GM19395 (cell line): ENCODE results near the gene CDK19.
A peak's percentile ranks its signal among the peaks of the same experiment; 100 is the strongest.
"Not testable (repeated sequence)": the region's sequence is repeated elsewhere in the genome, so short reads cannot be mapped to it uniquely, and the experiment has no call there.

Experiments used
- ATAC-seq: cut with Tn5 transposase; IDR thresholded peaks from one replicate; pipeline ENCODE4 v1.9.1; 2021; ENCODE audit warnings: mild to moderate bottlenecking, moderate library complexity; ENCODE audit not compliant: unreplicated experiment

Gene CDK19

DNA sequence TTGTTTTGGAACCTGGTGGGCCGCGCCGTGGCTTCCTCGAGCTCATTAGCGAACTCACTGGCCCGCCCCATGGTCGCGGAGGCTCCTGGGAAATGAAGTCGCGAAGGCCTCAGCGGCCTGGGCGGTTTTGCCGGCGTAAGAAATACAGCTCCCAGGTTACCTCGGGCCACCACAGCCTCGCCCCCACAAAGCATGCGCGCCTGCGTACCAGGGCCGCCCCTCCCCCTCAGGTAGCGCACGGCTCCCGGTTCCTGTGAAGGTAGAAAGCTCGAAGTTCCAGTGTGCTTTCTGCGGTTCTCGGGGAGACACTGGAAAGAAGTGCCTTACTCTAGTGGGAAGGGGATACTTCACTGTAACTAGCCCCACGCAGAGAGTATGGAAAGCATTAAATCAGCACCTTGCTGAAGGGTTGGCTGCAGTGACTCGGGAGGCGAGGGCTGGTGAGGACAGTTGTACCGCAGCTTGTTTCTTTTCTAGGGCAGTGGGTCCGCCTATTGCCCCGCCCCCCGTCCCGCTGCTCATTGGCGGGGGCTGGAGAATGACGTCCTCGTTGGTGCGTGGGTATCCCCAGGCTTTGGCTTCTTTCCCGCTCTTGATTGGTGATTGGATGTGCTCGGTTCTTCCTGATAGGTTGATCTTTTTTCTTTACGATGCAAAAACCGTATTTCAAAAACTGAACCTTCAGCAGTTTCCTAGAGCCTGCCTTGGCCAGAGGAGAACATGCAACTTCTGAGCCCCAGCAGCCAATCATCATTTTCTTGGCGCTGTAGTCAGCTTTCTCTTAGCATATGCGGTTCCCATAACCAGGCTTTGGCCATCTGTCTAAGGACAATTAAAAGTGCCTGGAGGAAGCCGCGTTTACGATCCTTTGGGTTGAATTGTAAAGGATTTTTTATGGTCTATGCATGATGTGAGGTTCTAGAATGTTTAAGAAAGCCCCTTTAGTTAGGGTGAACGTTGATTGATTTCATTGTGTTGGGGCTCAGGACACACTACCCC lies at the start of gene CDK19:
CDK19 (minus strand) TSS at position 59 of the 999 bp plus-strand sequence. CDS start 333 bp downstream, outside the sequence.
- peak; percentile 78 for ATAC-seq

DNA sequence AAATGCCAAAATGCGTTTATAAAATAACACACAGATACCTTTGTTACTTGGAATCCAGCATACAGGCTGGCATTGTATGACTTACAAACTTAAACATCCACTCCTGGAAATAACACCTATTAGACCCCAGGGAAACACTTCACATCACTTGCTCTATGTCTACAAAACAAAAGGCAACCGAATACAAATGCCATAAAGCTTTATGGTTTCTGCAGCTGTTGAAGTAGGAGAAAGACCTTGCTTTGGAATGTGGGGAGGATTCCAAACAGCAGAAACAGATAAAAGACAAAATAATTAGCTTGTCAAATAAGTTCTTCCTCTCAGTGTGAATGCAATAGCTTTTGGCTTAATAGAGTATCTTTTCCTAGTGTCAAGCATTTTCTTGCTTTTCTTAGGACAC lies 49.6 kb upstream of the CDK19 start:
- no peak for ATAC-seq

DNA sequence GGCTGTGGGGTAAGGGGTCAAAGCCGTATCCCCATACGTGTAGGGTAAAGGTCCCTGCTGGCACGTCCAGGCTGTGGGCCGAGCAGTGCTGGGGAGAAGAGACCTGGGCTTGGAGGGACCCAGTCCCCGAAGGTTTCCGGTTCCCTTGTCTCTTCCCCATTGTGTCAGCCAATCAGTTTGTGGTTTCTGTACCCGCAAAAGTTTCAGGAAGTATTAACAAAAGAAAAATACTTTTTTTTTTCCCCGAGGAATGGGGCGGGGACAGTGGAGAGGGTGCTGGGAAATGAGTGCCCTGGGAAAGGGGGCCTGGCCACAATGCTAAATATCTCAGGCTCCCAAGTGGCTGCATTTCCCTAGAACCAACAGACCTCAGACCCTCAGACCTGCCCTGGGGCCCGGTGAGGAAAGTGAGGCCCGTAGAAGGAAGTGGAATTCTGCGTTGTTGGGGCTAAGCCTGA lies 44.1 kb upstream of the CDK19 start:
- ATAC-seq = peak; percentile 70

DNA sequence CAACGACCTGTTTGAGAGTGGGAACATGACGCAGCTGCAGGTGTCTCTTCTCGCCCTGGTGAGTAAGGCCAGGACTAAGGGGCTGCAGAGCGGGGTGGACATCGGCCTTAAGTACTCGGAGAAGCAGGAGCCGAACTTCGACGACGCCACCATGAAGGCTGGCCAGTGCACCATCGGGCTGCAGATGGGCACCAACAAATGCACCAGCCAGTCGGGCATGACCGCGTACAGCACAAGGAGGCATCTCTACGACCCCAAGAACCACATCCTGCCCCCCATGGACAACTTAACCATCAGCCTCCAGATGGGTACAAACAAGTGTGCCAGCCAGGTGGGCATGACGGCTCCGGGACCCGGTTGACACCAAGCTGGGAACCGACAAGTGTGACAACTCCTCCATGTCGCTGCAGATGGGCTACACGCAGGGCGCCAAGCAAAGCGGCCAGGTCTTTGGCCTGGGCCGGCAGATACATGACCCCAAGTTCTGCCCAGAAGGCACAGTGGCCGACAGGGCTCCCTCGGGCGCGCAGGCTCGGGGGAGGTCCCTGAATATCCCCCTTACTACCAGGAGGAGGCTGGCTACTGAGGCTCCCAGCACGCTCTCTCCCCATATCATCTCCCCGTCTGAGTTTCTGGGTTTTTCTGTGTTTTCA lies 43.4 kb upstream of the CDK19 start:
- ATAC-seq = no peak

DNA sequence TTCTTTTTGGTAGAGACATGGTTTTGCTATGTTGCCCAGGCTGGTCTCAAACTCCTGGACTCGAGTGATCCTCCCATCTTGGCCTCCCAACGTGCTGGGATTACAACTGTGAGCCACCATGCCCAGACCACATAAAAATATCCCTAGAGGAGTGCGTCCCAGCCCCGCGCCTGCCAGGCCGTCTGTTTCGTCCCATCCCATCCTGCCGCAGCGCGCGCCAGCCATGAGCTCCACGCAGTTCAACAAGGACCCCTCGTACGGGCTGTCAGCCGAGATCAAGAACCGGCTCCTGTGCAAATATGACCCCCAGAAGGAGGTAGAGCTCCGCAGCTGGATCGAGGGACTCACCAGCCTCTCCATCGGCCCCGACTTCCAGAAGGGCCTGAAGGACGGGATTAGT lies 42.7 kb upstream of the CDK19 start:
- ATAC-seq = no peak

DNA sequence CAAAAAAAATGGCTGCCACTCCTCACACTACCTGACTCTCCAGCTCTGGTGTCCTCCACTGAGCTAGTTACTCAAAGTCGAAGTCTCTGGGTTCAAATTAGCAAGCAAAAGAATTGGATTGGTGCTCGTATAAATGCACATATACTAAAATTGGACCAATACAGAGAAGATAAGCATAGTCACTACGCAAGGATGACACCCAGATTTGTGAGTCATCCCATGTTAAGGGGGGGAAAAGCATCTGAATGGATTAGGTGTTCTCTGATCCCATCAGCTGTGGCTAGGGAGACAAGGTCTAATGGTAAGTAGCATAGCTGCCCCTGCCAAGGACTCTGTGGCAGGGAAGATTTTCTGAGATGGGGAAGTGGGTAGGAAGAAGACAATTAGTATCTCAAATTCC lies 41.0 kb upstream of the CDK19 start:
- no peak for ATAC-seq

DNA sequence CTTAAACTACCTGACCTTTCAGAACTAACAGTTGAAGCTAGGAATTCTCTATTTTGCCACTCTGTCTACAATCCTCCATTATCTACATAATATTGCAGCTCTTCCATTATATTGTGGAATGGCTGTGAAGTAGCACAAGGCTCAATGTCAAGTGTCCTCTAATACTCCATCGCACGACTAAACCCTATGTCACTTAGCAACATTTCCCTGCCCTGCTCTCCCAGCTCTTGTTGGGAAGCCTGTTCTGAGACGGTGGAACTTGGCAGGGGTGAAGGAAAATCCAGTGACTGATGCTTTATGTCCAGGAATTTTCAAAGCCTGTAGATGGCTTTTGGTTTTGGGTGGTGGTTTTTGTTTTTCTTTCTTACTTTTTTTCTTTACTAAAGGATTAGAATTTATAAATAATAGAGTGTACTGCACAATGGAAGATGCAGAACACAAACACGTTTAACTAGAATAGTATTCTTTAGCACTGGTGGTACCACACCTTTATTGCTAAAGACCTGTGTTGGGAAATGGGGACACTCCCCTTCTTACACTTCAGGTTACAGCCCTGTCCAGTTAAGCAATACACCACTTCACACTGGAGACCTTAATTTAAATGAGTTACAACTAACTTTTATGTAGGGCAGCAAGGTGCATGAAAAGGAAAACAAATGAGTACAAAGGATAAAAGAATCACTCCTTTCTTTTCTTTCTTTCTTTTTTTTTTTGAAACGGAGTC lies 38.6 kb upstream of the CDK19 start:
- no peak for ATAC-seq

DNA sequence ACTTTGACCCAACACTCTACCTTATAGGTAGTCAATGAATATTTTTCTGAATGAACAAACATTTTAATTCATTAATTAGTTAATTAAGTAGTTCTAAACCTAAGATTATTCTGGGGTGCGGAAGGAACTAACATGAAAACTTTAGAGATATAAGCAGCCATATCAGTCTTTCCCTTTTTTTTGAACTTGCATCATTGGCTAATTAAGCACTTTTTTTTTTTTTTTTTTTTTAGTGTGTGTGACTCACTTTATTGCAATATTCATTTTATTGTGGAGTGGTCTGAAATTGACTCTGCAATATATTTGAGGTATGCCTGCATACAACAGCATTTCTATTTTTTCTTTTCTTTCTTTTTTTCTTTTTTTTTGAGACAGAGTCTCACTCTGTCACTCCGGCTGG lies 37.5 kb upstream of the CDK19 start:
- ATAC-seq = no peak

DNA sequence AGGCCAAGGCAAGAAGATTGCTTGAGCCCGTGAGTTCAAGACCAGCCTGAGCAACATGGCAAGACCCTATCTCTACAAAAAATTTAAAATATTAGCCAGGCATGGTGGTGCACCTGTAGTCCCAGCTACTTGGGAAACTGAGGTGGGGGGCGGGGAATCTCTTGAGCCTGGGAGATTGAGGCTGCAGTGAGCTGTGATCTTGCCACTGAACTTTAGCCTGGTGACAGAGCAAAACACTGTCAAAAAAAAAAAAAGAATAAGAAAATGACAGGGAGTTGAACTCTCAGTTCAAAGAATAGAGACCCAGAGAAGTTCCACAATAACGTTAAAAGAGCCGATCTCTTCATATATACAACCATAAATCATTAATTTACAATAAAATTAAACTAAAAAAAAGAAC lies 34.5 kb upstream of the CDK19 start:
- no peak for ATAC-seq

DNA sequence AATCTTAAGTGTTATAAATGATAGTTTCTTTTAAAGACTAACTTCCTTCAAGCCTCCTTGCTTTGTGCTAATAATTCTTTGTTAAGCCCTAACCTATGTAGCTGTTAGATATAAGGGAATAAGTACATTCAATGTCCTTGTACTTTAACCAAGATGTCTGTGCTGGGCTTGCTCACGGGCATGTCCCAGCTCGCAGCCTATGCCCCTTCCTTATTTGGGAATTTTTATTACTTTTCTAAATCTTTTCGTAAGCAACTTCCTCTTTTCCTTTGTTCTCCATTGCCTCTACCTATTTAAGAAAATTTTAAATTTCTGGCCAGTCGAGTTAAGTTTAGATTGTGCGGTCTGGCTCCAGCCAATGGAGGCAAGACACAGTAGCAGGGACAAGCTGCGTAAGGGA lies 26.0 kb upstream of the CDK19 start:
- no peak for ATAC-seq

DNA sequence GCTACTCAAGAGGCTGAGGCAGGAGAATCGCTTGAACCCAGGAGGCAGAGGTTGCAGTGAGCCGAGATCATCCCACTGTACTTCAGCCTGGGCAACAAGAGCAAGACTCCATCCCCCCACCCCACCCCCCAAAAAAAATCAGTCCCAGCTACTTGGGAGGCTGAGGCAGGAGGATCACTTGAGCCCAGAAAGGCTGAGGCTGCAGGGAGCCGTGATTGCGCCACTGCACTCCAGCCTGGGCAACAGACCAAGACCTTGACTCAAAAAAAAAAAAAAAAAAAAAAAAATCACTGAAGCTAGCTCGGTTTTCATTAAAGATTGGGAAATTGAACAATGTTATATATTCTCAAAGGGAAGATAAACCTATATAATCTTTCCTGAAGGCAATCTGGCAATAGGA lies 20.5 kb upstream of the CDK19 start:
- not testable (repeated sequence) for ATAC-seq

DNA sequence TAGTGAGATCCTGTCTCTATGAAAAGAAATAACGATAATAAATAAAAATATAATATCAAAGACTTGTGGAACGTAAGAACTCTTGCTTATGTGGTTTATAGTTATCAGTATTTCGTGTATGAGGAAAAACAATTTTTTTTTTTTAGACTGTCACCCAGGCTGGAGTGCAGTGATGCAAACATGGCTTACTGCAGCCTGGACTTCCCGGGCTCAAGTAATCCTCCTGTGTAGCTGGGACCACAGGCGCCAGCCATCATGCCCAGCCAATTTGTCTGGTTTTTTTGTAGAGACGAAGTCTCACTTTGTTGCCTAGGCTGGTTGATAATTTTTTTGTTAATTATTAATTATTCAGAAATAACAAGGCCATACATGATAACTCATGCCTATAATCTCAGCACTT lies 18.6 kb upstream of the CDK19 start:
- ATAC-seq = no peak

DNA sequence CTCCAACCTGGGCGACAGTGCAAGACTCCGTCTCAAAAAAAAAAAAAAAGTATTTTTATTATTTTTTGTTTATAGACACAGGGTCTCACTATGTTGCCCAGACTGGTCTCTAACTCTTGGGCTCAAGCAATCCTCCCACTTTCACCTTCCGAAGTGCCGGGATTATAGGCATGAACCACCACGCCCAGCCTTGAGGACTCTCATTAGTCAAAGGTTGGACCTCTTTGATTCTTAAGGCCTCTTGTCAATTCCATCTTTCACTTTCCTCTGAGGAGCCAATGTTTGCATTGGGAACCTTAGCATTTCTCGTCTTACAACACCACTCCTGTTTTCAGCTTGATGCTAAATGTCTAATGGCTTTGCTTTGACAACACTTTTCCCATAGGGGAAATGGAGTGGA lies 16.1 kb upstream of the CDK19 start:
- no peak for ATAC-seq

DNA sequence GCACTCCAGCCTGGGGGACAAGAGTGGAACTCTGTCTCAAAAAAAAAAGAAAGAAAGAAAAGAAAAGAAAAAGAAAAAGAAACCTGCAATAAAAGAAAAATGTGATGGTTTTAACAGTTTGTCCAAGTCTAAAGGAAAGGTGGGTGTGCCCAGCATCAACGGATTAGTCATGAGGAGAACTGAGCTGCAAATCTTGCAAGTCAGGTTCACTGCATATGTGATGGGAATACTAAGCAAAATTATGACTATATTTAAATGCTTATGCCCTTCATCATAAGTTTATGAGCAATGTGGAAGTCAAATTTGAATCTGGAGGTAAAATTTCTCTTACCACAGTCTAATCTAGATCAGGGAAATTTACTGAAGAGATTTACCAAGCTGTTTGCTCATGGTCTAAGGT lies 13.1 kb upstream of the CDK19 start:
- ATAC-seq = no peak

DNA sequence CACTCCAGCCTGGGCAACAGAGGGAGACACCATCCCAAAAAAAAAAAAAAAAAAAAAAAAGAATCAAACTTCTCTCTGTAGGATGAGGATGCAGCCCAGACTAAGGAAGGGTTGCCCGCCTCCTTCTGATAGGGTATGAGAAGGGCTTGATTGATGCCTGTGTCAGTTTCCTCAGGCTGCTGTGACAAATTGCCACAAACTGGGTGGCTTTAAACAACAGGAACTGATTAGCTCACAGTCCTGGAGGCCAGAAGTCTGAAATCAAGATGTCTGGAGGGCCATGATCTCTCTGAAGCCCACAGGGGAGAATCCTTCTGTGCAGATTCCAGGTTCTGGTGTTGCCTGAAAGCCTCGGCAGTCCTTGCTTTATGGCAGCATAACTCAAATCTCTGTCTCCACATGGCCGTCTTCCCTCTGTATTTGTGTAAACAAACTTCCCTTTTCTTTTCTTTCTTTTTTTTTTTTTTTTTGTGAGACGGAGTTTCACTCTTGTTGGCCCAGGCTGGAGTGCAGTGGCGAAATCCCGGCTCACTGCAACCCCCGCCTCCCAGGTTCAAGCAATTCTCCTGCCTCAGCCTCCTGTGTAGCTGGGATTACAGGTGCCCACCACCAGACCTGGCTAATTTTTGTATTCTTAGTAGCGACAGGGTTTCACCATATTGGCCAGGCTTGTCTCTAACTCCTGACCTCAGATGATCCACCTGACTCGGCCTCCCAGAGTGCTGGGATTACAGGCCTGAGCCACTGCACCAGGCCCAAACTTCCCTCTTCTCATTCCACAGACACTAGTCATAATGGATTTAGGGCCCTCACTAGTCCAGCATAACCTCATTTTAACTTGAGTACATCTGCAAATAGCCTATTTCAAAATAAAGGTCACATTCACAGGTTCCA lies 11.2 kb upstream of the CDK19 start:
- no peak for ATAC-seq

DNA sequence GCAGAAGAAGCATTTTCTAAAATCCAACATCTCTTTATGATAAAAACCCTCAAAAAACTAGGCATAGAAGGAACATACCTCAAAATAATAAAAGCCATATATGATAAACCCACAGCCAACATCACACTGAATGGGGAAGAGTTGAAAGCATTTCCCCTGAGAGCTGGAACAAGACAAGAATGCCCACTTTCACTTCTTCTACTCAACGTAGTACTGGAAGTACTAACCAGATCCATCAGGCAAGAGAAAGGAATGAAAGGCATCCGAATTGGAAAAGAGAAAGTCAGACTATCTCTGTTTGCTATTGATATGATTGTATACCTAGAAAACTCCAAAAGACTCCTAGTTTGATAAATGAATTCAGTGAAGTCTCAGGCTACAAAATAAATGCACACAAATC lies 7.9 kb upstream of the CDK19 start:
- ATAC-seq = no peak

DNA sequence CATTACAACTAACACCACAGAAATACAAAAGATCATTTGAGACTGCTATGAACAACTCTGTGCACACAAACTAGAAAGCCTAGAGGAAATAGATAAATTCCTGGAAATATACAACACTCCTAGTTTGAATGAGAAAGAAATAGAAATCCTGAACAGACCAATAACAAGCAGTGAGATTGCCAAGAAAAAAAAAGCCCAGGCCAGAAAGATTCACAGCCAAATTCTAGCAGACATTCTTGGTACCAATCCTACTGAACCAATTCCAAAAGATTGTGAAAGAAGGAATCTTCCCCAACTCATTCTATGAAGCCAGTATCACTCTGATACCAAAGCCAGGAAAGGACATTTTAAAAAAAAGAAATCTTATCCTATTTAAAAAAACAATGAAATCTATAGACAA lies 7.0 kb upstream of the CDK19 start:
- no peak for ATAC-seq

DNA sequence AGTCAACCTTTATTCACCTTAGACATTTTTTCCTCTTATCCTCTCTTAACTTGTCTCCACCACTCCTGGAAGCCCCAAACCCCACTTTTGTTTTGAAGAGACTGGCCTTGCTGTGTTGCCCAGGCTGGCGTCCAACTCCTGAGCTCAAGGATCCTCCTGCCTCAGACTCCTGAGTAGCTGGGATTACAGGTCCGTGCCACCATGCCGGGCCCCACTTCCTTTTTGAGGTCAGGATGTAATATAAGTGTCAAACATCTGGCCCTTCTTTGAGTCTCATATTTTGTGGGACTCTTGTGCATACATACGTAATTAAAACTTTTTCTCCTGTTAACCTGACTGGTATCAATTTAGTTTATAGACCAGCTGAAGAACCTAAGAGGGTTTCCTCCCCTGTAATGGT lies 1.4 kb upstream of the CDK19 start:
- no peak for ATAC-seq

DNA sequence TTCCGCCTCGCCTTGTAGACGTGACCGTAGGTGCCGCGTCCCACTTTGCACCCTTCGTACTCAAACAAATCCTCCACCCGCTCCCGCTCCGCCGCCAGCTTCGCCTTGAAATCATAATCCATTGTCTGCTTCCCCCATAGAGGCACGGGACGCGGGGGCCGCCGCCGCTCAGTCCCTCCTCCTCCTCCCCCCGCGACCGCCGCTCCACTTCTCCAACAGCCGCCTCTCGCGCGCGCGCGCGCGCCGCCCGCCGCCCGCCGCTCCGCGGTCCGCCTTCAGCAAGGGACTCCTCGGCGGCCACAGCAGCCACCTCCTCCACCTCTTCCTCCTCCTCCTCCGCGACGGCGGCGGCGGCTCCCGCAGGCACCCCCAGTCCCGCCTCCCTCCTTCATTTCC lies 256 bp downstream of the CDK19 start:
- peak; percentile 17 for ATAC-seq
